8988T (cell line): ENCODE data around the gene RASSF1.

Source experiments
- DNase-seq: peaks from one replicate; pipeline ENCODE4 v3.0.0; 2011

RASSF1 gene

DNA sequence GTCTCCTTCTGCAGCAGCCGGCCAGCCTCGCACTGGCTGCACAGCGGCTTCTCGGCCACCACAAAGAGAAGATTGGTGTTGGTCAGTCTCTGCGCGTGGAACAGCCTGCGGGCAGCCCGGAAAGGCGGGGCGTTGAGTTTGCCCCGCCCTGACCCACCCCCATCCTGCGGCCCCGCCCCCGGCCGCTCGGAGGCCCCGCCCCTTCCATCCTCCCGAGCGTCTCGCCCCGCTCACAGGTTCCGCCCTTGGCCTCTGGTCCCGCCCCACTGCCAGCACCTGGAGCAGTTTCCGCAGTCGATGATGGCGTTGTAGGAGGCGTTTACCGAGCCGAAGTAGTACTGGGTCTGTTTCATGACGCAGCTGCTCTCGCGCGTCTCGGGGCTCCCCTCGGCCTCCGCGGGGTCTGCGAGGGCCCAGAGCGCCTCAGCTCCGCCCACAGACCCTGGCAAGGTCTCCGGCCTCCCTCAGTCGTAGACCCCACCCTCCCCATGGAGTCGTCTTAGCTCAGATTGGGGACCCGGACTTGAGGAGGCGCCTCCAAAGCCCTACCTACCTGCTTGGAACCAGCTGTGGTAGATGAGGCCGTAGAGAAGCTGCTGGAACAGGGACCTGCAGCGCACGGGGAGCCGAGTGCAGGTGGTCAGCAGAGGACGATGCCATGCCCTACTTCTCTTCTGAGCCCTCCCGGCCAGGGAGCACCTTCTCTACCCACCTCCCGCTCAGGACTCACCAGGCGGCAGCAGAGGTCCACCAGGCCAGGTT is 24.6 kb upstream of the RASSF1 start:
- DNase-seq, result peak; percentile 93

DNA sequence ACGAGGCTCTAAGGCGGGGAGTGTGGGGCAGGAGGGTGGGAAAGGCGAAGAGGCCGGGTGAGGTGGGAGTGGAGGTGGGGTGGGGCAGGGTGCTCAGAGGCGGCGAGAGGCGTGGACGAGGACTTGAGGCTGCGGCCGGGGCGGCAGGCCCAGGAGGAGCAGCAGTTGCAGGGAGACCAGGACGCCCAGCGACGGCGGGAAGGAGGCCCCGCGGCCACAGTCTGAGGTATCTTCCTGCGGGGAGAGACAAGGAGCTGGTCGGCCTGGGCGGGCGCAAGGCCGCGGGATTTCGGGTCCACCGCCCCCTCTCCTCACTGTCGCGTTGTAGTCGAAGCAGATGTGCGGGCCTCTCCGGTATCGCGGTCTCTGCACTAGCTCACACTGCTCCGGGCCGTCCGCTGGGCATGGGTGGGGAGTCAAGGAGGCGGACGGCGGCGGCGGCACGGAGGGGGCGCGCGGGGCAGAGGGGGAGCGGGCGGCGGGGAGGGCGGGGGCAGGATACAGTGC is 24.0 kb upstream of the RASSF1 start:
- no peak for DNase-seq

DNA sequence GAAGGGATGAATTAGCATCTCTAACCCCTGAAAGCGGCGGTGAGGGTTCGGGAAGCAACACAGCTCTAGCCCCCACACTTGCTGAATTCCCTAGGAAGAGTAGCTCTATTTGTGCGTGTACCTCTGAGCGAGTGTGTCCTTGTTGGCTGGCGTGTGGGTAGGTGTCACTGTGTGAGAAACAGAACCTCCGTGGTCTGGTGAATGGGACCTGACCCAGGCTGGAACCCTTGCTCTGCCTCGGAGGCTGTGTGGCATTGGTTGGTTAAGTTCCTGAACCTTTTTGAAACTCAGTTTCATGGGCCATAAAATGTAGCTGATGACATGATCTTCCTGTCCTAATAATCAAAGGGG is 19.1 kb upstream of the RASSF1 start:
- no peak for DNase-seq

DNA sequence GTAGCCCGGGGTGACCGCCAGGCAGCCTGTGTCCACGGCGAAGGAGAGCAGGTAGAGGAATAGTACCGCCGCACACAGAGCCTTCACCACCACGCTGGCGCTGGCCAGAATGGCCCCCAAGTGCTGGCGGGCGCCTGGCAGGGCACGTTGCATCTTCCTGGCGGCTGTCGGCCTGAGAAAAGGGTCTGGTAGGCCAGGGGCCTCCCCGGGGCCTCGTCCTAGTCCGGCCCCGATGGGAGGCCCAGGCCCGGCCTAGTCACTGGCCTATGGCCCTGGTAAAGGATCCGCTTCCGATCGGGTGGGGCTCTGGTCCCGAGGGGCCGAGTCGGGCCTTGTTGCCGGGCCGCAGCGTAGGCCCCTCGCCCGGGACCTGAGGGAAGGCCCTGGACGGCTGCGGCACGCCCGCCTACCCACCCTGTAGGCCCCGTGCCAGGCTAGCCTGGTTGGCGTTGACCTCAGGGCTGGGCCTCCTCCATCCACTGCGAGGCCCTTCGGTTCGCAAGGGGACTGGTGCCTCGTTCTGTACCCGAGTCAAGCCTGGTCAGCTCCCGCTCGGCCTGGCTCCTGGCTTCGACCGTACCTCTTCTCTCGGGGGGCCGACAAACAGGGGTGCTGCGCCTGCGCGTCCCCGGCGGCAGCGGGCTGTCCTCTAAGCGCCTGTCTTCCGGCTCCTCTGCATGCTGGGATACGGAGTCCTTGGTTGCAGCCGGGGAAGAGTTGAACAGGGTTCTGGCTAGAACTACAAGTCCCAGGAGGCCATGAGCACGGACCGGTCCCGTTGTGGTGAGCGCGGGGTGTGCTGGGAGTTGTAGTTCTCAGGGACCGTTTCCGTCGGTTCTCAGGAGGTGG is 18.5 kb upstream of the RASSF1 start, which contains the start of gene TMEM115:
TMEM115 (minus strand) TSS at position 611 of the 849 bp plus-strand sequence; CDS start at position 153, 458 bp downstream.
- DNase-seq, result peak; percentile 98

DNA sequence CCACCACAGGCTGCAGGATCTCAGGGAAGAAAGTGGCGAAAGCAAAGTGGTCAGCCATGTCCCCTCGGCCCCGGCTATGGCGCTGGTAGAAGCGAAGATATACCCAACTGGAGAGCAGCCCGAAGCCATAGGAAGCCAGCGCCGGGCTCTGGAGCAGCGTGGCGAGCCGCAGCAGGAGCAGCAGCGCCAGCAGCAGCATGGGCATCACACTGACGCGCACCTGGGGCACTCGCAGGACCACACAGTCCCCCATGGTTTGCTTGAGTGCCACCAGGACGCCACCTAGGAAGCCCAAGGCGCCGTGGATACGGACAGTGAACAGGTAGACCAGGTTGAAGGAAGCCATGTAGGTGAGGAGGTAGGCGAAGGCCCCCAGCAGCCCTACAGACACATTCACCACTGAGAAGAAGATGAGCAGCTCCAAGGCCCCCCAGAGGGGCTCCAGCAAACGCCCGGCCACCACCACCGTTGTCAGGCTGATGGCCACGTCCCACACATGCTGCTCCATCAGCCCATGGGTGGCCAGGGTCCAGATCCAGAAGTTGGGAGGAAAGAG is 17.8 kb upstream of the RASSF1 start:
- no peak for DNase-seq

DNA sequence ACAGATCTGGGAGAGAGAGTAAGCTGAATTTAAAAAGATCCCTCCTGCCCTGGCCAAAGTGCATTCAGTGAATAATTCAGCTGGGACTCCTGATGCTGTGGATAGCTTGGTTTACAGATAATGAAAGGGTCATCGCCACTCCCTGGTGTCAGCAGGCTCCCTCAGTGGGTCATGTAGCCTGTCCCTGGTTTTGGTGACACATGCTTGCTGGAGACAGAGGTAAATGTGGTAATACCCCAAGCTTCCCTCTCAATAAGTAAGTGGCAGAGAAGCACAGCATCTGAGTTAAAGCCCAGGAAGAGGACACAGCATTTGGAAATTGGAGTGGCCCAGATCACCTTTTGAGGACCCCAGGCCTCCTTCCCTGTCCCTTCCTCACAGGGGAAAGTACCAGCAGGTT is 16.8 kb upstream of the RASSF1 start:
- no peak for DNase-seq

DNA sequence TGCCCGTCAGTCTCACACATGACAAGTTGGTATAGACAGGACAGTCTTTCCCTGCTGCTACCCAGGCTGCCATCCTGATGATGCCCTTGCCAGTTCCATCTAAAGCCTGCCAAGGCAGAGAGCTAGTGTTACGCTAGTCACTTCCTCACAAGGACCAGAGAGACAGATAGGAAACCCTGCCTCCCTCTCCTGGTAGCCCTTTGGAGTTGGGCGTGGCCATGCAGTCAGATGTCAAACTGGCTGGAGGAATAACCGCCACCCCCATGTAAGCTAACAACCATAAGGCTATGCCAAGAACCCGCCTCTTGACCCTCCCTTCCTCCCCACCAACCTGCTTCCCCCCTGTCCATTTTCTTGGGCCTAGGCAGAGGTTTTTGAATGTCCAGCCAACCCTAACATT is 15.9 kb upstream of the RASSF1 start:
- no peak for DNase-seq

DNA sequence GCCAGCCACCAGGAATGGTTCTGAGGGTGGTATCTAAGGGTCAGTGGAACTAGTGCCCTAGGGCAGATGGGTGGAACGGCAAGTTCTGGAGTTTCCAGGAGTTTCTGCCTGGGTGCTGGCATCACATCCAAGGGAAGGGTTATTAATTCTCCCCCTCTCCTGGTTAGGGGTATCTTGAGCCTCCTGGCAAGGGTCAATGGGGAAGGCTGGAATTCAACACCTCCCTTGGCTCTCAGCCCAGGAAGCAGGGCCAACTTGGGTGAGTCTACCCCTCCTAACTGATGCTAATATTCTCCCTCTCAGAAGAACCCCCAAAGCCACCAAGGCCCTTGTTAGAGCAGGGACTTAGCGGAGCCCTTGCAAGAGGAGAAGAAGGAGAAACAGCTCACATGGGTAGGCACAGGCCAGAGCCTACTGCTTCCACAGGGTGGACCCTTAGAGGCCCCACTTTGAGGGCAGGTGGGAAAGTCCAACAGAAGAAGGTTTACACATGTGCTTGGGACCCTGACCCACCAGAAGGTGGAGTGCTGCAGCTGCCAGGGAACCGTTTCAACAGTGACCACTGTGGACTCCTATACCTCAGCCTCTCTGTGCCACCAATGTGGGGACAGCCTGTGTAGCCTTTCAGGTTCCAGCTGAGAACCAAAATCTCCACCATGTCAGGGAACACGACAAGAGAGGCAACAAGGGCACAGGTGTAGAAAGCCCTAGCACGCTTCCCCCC is 15.4 kb upstream of the RASSF1 start:
- no peak for DNase-seq

DNA sequence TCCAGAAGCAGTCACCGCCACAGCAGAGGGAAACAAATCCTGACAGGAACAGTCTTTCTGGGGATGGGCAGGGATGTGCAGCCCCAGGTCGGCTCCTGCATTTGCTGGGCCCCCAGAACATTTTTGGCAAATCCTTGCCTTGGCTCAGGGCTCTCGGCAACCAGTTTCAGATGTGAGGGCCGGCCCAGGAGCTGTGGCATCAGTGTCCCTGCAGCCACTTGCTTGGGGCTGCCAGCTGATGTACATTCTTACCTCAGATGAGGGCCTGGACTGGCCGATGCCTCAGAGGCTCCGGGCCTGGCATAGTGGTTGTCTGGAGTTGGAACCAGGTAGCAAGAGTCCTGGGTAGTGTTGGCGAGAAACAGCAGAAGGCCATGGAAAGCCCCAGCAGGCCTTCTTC is 14.2 kb upstream of the RASSF1 start:
- no peak for DNase-seq

GRCh38 chr3:50354186-50354764 is 13.6 kb upstream of the RASSF1 start:
- no peak for DNase-seq

GRCh38 chr3:50353245-50354004 is 12.8 kb upstream of the RASSF1 start:
- DNase-seq, result no peak

DNA sequence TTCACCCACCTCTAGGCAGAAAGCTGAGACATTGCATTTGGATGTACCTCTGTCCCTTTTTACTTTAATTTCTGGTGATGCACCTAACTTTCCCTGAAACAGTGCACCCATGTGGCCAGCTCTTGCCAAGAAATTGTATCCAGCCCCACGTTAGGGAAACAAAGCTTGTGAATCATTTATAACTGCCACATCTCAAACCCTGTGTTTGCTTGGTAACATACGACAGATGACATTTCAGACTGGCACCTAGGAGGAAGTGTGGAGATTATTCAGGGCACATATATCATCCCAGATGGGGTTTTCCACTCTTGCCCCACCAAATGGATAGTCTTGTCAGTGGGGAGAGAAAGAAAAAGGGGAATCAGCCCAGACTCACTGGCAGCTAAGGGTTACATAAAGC is 12.1 kb upstream of the RASSF1 start:
- DNase-seq, result no peak

DNA sequence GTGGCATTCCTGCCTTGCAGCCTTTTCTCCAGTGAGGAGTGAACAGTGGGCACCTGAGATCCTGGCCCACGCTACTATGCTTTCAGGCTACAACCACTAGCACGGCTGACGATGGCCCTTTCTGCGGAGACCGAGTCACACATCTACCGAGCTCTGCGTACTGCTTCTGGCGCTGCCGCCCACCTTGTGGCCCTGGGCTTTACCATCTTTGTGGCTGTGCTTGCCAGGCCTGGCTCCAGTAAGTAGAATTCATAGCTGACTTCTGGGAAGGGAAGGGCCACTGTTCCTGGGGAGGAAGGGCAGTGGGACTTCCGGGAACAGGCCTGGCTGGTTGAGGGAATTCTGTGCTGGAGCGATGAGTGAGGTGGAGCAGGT is 10.7 kb upstream of the RASSF1 start:
- no peak for DNase-seq

DNA sequence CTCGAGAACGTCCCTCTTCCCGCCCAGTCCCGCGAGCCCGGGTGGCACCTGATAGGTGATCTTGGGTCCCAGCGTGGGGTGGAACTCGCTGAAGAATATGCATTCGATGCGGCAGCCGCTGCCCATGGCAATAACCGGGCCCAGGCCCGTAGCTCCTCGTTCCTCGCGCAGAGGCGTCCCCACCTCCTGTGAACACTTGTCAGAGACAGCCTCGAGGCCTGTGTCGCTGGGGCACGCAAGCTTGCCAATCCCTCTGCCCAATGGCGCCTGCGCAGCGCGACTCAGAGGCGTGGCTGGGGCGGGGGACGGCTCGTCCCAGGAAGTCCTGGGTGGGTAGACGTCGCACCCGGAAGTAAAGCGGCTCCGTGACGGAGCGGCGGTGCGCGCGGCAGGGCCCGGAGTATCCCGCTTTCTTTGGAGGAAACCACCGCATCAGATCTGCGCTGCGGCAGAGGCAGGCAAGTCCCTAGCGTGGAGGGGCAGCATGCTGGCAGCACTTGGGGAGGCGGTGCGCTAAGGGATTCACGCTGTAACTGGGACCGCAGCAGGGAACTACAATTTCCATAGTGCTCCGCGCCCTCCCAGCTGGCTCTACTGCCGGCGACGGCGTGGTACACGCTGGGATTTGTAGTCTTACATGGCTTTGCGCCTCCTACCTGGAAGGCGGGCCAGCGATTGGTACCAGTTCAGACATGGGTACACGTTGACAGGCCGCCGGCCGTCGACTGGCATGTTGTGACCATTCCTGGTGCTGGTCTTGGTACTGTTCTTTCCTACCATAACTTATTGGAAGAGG is 10.1 kb upstream of the RASSF1 start, which contains the start of the genes CYB561D2 and NPRL2:
CYB561D2 (plus strand) TSS at position 336 of the 796 bp plus-strand sequence. CDS start 572 bp downstream, outside the sequence.
NPRL2 (minus strand) TSS at position 249 of the 796 bp plus-strand sequence; CDS start at position 126, 123 bp downstream.
- peak; percentile 99 for DNase-seq

GRCh38 chr3:50350213-50350526 is 9.5 kb upstream of the RASSF1 start:
- DNase-seq, result no peak

- peak; percentile 77 for DNase-seq
These were observed 6.7 kb upstream of the RASSF1 start for GRCh38 chr3:50347187-50347813.

GRCh38 chr3:50345586-50346234 is 5.1 kb upstream of the RASSF1 start, which contains the start of gene ZMYND10:
Gene ZMYND10 (minus strand): TSS chr3:50345732. CDS start chr3:50345579, 153 bp downstream.
- no peak for DNase-seq

DNA sequence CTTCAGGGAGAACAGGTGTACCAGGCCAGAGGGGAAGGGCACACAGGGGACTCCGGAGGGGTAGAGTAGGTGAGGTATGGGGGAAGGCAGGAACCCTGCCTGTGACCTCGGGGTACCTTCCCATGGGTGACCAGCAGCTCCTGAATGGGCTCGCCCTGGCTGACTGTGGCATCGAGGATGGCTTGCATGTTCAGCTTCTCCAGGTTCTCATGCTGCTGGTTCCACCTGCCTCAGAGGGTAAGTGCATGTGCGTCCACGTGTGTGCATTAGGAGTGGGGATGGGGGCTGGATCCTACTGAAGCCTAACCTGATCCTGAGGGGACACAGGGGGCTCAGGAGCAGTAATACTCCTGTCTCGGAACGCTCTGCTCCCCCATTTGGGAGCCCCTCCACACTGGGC is 4.4 kb upstream of the RASSF1 start:
- no peak for DNase-seq

DNA sequence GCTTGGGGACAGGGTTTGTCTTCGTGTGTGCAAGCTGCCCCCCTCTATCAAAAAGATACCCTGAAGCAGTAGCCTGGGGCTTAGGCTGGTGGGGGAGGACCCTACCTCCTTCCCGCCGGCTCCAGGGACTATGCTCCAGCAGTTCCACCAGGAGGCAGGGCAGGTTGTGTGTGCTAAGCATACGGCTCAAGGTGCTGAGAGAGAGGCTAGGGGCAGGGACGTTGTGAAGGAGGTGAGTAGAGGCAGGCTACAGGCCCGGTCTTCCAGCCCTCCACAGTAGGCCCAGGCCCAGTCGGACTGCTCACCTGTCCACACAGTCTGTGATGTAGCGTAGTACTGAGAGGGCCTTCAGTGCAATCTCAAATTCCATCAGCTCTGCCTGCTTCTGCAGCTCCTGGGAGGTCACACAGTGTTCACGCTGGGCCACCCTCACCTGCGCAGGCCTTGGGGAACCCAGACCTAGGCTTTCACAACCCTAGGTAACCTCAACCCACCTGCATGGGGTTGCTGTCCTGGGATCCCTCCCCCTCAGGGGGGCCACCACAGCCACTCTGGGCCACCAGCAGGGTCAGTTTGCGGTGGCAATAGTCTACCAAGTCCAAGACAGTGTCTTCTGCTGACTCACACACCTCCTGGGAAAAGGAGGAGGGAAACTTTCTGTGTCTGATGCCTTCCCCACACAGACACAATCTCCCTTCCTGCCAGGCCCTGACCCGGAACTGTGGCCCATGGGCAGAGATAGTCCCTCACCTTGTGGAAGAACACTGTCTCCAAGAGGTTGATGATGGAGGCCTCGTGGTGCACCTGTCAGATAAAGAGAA is 2.4 kb upstream of the RASSF1 start:
- no peak for DNase-seq
